Measurements from ENCODE around the gene AP1G1. TPM values are rescaled to one million over a fixed set of nuclear protein-coding genes. Genes with fewer than 3 reads are reported as not detected.

AP1G1 gene
- total RNA-seq, 2 experiments from 2014 or later: 87.2 to 88.6 TPM

DNA sequence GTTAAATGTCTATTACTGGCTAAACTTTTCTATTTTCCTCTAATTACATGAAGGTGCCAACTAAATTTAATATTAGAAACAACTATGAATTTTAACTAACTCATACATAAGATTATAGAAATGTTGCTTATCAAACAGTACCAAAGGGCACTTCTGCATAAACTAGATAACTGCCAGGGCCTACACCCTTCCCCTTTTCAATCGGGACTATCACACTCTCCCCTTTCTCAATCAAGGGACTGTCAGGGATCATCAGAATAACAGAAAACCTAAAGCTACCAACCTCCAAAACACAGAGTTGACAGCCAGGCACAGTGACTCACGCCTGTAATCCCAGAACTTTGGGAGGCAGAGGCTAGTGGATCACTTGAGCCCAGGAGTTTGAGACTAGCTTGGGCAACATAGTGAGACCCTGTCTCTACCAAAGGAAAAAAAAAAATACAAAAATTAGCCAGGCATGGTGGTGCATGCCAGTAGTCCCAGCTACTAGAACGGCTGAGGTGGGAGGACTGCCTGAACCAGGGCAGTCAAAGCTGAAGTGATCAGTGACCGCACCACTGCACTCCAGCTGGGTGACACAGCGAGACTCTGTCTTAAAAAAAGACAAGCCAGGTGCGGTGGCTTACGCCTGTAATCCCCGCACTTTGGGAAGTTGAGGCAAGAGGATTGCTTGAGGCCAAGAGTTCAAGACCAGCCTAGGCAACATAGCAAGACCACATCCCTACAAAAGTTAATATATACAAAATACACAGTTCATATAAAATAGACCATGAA lies 80.9 kb downstream of the AP1G1 start:
- Mint-ChIP-seq H3K4me3 (no peak overlapping the region), H3K4me1 (peaks cover 9% of the 10 kb centered on the region)
- no peak for ATAC-seq

DNA sequence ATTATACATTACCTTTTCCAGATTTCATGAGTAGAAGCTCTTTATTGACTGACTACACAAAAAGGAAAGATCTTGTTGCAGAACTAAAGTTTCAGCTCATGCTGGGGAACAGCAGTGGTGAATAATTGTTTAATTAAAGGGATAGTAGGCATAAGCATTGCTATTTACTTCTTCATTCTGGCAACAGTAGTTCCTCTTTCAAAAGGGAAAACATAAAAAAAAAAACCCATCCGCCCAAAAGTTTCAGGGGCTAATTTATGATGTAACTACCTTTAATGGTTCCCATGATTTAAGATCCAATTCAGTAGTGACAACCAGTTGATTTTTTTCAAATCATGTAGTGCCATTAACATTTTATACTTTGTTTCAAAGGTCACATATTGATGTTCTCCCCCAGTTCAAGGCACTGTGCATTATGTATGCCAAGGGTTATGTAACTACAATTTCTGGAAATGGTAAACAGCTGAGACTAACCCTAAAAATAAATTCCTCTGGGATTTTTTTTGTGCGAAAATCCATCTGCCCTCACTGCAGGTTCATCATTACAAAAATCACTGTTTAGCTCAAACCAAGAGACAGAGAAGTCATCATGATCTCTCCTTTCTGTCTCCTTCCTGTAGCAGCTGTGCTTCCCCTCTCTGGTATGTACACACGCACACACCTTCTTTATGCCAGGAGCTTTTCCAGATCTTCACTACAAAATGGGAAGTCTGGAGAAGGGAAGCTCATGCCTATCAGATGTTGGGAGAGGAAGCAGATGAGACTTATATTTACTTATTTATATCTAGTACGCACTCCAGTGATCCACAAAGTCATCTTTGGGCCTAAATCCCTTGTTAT lies 81.9 kb downstream of the AP1G1 start:
- Mint-ChIP-seq H3K4me1 (peaks cover 17% of the 10 kb centered on the region), H3K9me3 (ENCODE audit: low read depth) (no peaks in the 10 kb centered on the region), H3K4me3 (no peak overlapping the region), H3K27me3 (peaks cover 15% of the 10 kb centered on the region), H3K36me3 (peaks cover 13% of the 10 kb centered on the region), H3K27ac (no peak overlapping the region)
- CTCF ChIA-PET: interaction anchor here (1.8 kb wide), 1 partner anchor 162 kb away, joined by 5 read pairs; no protein-coding TSS in a partner anchor
- ATAC-seq: no peak
- no peak for DNase-seq

More for the DNA sequence above, 80.9 kb downstream of the AP1G1 start:
- H3K27me3 Mint-ChIP-seq: peaks cover 15% of the 10 kb centered on the region
- H3K27ac Mint-ChIP-seq: no peak overlapping the region
- no peak for DNase-seq
- peaks cover 23% of the 10 kb centered on the region for H3K36me3 Mint-ChIP-seq
- CTCF ChIA-PET: no interaction called here
- no peaks in the 10 kb centered on the region for H3K9me3 Mint-ChIP-seq (ENCODE audit: low read depth)

DNA sequence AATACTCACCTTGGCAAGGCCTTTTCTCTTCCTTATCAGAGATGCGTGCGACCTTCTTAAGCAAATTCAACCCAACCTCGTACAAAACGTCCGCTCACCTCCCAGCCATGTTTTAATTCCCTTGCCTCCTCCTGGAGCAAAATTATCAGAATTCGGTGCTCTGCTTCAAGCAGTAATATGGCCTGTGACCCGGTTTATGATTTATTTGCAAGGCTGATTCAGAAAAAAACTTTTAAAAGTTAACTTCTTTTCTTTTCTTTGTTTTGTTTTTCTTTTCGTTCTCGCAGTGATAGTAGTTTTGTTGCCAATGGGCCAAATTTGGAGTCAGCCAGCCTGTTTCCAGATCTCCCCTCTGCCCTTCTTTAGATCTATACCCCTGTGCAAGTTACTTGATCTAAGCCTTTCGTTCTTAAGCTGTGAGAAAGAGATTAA lies 84.3 kb downstream of the AP1G1 start, which contains the start of gene PHLPP2:
Gene PHLPP2 (minus strand): TSS at position 382 of the 432 bp plus-strand sequence. CDS start 9,906 bp downstream, outside the sequence.
- H3K4me3 Mint-ChIP-seq: peak within 1 kb of the TSS; percentile 78
- no peaks in the 10 kb centered on the region for H3K9me3 Mint-ChIP-seq (ENCODE audit: low read depth)
- peaks cover 17% of the 10 kb centered on the region for H3K4me1 Mint-ChIP-seq
- peaks cover 15% of the 10 kb centered on the region for H3K27me3 Mint-ChIP-seq
- no peaks in the 10 kb centered on the region for H3K36me3 Mint-ChIP-seq
- no peak for ATAC-seq
- CTCF ChIA-PET: interaction anchor here (1.3 to 1.7 kb wide), 3 partner anchors 8 to 159 kb away, joined by 3 to 5 read pairs (median 3); no protein-coding TSS in a partner anchor
- no peak for DNase-seq
- H3K27ac Mint-ChIP-seq: peak within 1 kb of the TSS; percentile 69

DNA sequence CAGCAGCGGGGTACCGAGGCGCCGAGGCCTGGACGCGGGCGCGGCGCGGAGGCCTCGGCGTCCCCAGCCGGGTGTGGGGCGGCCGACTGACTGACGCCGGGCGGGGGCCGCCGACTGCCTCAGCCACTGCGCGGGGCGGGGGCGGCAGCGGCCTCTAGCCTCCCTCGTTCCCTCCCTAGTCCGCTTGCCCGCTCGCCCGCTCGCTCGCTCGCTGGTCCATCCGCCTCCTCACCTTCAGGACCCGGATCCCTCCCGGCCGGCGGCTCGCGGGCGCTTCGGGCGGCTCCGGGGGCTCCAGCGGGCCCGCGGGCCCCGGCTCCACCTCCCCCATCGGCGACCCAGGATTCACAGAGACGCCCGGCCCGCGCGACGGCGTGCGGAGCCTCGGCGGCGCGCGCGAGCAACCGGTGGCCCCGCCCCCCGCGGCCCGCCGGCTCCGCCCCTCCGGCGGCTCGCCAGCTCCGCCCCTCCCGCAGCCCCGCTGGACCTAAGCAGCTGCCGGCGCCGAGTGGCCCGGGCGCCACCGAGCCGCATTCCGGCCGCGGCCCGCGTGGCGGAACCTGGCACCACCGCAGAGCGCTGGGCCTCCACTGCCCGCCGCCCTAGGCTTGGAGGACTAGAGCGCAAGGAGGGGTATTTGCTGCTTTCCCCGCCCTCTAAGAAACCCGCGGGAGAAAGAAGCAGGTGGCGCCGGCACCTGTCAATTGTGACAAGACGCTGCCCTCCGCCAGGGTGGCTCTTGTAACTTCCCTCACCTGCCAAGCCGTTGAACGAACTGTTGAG lies 84.9 kb downstream of the AP1G1 start:
- H3K36me3 Mint-ChIP-seq: no peaks in the 10 kb centered on the region
- peak; percentile 78 for DNase-seq

DNA sequence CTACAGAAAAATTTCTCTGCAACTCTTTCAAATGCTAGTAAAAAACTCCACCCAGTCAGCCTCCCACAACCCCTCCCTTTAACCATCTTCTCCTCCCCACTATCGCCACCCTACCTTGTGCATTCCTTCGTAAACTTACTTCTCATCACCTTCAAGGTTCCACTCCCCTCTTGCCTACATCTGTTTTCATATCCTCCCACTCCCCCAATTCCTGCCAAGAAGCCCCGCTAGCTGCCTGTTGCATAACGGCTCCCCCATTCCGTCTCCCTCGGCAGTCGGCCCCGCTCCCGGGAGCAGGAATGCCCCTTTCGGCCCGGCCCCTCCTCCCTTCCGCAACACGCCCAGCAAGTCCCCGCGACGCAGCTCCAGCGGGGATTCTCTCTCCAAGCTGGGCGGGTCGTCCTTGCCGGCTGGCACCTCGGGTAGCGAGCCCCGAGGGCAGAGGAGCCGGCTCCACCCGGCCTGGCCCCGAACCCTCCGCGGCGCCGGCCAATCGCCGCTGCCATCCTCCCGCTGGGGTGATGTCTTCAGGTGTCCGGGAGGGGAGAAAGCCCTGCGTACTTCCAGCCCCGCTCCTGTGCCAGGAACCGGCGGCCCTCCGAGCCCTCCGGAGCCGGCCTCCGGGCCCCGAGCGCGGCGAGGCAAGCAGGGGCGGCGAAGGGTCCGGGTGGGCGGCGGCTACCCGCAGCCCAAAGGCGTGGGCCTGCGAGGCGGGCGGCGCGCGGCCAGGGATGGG lies 85.7 kb downstream of the AP1G1 start:
- H3K27me3 Mint-ChIP-seq: peaks cover 15% of the 10 kb centered on the region
- CTCF ChIA-PET: interaction anchor here (1.0 kb wide), 1 partner anchor 112 kb away, joined by 4 read pairs; no protein-coding TSS in a partner anchor
- H3K4me1 Mint-ChIP-seq: peaks cover 17% of the 10 kb centered on the region
- DNase-seq: peak; percentile 67
- no peaks in the 10 kb centered on the region for H3K9me3 Mint-ChIP-seq (ENCODE audit: low read depth)
- H3K27ac Mint-ChIP-seq: peak overlapping the region; percentile 85
- H3K36me3 Mint-ChIP-seq: no peaks in the 10 kb centered on the region
- ATAC-seq: peak; percentile 54
- H3K4me3 Mint-ChIP-seq: peak overlapping the region; percentile 98

More for the DNA sequence above, 84.9 kb downstream of the AP1G1 start:
- peak; percentile 87 for ATAC-seq
- H3K4me1 Mint-ChIP-seq: peaks cover 17% of the 10 kb centered on the region
- H3K27me3 Mint-ChIP-seq: peaks cover 15% of the 10 kb centered on the region
- no peaks in the 10 kb centered on the region for H3K9me3 Mint-ChIP-seq (ENCODE audit: low read depth)
- CTCF ChIA-PET: interaction anchor here (1.3 to 1.7 kb wide), 3 partner anchors 9 to 159 kb away, joined by 3 to 5 read pairs (median 3); no protein-coding TSS in a partner anchor
- peak overlapping the region; percentile 78 for H3K4me3 Mint-ChIP-seq
- H3K27ac Mint-ChIP-seq: peak overlapping the region; percentile 69

DNA sequence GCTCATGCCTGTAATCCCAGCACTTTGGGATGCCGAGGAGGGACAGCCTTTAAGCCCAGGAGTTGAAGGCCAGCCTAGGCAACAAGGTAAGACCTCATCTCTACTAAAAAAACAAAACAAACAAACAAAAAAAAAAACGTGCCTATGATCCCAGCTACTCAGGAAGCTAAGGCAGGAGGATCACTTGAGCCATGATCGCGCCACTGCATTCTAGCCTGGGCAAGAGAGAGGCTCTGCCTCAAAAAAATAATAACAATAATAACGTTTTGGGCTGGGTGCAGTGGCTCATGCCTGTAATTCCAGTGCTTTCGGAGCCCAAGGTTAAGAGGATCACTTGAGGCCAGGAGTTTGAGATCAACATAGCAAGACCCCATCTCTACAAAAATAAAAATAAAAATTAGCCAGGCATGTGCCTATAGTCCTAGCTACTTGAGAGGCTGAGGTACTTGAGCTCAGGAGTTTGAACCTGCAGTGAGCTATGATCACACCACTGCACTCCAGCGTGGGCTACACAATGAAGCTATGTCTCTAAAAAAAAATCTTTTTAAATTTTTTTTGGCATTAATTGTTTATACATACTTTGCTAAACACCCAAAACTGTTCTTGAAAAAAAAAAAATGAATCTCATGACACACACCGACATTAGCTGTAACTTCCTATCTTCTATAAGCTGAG lies 87.4 kb downstream of the AP1G1 start:
- DNase-seq (no peak), ATAC-seq (no peak)
- no peaks in the 10 kb centered on the region for H3K9me3 Mint-ChIP-seq (ENCODE audit: low read depth)
- no peak overlapping the region for H3K27ac Mint-ChIP-seq
- CTCF ChIA-PET: interaction anchor here (1.1 to 1.7 kb wide), 2 partner anchors 21 to 241 kb away, joined by 3 to 4 read pairs; no protein-coding TSS in a partner anchor
- H3K27me3 Mint-ChIP-seq: peaks cover 15% of the 10 kb centered on the region
- no peaks in the 10 kb centered on the region for H3K36me3 Mint-ChIP-seq
- H3K4me1 Mint-ChIP-seq: peaks cover 17% of the 10 kb centered on the region
- H3K4me3 Mint-ChIP-seq: no peak overlapping the region

DNA sequence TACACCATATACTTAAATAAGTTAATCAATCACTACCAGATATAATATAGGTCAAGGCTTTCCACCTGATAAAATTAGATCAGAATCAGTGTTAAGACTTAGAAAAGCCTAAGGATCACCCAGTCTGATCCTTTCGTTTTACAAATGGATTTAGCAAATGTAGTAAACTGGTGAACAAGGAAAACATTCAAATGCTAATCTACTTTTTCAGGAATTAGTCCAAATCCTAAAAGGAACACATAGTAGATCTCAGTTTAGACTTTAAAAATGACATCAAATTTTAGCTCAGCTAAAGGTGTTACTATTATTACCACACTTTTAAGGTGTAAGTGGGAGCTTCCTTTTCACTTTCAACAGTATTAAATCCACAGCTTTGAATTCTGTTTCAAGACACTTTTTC lies 96.1 kb downstream of the AP1G1 start:
- ATAC-seq (no peak), DNase-seq (no peak)
- Mint-ChIP-seq H3K4me1 (peaks cover 21% of the 10 kb centered on the region), H3K9me3 (ENCODE audit: low read depth) (no peaks in the 10 kb centered on the region), H3K4me3 (no peak overlapping the region), H3K27me3 (no peaks in the 10 kb centered on the region), H3K36me3 (peaks cover 3% of the 10 kb centered on the region), H3K27ac (no peak overlapping the region)
- CTCF ChIA-PET: no interaction called here

DNA sequence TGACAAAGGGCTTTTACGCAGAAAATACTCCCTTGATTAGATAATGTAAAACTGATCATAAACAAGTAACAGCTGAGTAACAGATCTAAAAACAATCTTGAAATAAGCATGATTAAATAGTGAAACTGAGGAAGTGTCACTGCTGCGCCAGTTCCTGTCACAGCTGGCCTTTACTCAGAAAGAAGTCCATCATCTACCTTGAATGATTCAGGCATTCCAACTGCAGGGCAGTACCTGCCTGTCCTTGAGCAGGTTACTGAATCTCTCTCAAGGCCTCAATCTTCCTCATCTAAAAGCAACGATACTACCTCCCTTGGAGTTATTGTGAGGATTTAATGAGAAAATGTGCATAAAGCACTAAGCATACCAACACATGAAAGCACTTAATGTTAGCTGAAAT lies 96.8 kb downstream of the AP1G1 start:
- Mint-ChIP-seq H3K4me3 (no peak overlapping the region), H3K27me3 (no peaks in the 10 kb centered on the region), H3K4me1 (peaks cover 21% of the 10 kb centered on the region), H3K36me3 (peaks cover 3% of the 10 kb centered on the region), H3K9me3 (ENCODE audit: low read depth) (no peaks in the 10 kb centered on the region), H3K27ac (no peak overlapping the region)
- ATAC-seq: no peak
- DNase-seq: no peak
- CTCF ChIA-PET: interaction anchor here (0.7 kb wide), 1 partner anchor 101 kb away, joined by 4 read pairs; no protein-coding TSS in a partner anchor

DNA sequence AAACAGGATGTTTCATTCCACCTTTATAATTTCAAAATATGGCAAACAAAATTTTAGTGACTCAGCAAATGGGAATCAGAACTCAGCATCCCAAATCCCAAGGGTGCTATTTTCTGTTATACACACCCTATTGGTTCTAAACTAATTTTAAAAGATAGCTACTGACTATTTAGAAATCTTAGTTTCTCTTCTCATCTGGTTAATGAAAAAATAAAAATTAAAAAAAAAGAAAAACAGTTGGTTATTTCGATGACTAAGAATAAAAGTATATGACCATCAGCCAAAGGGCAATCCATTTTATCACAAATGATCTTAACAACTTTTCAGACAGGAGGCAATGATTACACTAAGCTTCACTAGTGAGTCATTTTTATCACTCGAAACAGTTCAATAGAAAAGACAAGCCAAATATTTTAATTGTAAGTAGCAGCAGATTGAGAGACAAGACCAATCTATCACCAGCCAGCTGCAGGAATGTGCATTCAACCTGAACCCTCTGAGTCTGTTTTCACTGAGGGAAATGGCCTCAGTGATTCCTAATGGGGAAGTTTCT lies 99.3 kb downstream of the AP1G1 start:
- Mint-ChIP-seq H3K4me3 (no peak overlapping the region), H3K27ac (no peak overlapping the region), H3K9me3 (ENCODE audit: low read depth) (no peaks in the 10 kb centered on the region), H3K4me1 (peaks cover 15% of the 10 kb centered on the region), H3K27me3 (no peaks in the 10 kb centered on the region), H3K36me3 (peaks cover 3% of the 10 kb centered on the region)
- ATAC-seq (no peak), DNase-seq (no peak)
- CTCF ChIA-PET: interaction anchor here (1.7 kb wide), 1 partner anchor 252 kb away, joined by 4 read pairs; no protein-coding TSS in a partner anchor

DNA sequence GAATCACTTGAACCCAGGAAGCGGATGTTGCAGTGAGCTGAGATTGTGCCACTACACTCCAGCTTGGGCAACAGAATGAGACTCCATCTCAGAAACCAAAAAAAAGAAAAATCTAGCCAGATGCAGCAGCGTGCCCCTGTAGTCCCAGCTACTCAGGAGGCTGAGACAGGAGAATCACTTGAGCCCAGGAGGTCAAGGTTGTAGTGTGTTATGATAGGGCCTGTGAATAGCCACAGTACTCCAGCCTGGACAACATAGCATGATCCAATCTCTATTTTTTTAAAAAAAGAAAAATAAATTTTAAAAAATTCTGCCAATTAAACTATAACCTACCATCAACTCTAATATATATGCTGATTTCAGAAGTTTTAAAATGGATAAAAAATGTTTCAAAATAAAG lies 99.9 kb downstream of the AP1G1 start:
- Mint-ChIP-seq H3K9me3 (ENCODE audit: low read depth) (no peaks in the 10 kb centered on the region), H3K4me1 (peaks cover 13% of the 10 kb centered on the region), H3K27ac (no peak overlapping the region), H3K36me3 (peaks cover 2% of the 10 kb centered on the region), H3K4me3 (no peak overlapping the region), H3K27me3 (no peaks in the 10 kb centered on the region)
- no peak for ATAC-seq
- no peak for DNase-seq
- CTCF ChIA-PET: interaction anchor here (1.7 kb wide), 1 partner anchor 253 kb away, joined by 4 read pairs; no protein-coding TSS in a partner anchor

DNA sequence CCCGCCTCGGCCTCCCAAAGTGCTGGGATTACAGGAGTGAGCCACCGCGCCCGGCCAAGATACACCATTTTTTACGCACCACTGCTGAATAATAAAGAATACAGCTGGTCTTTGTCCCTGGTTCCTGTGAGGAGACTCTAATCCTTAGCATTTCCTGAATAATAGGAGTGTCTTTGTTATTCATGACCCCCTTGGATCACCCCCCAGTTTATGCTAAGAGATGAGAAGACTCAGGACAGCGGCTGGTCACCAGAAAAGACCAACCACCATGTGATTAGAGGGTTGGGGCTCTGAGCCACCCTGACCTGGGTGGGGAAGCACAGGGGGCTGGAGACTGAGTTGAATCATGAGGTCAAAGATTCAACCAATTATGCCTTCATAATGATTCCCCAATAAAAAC lies 101.4 kb downstream of the AP1G1 start:
- Mint-ChIP-seq H3K36me3 (peaks cover 4% of the 10 kb centered on the region), H3K4me1 (peaks cover 9% of the 10 kb centered on the region), H3K4me3 (no peak overlapping the region), H3K27me3 (no peaks in the 10 kb centered on the region), H3K9me3 (ENCODE audit: low read depth) (no peaks in the 10 kb centered on the region), H3K27ac (no peak overlapping the region)
- CTCF ChIA-PET: interaction anchor here (0.6 kb wide), 1 partner anchor 22 kb away, joined by 3 read pairs; no protein-coding TSS in a partner anchor
- ATAC-seq (no peak), DNase-seq (no peak)
